GM12872 (cell line): ENCODE results near the gene AHNAK.

ENCODE experiments used
- TF ChIP-seq, protein P1 (sequence below): IDR thresholded peaks from 3 replicates; pipeline ENCODE4 v1.5.1; 2011; ENCODE audit warnings: low read depth, mild to moderate bottlenecking, low read length, moderate library complexity; ENCODE audit not compliant: insufficient read depth

AHNAK gene

DNA sequence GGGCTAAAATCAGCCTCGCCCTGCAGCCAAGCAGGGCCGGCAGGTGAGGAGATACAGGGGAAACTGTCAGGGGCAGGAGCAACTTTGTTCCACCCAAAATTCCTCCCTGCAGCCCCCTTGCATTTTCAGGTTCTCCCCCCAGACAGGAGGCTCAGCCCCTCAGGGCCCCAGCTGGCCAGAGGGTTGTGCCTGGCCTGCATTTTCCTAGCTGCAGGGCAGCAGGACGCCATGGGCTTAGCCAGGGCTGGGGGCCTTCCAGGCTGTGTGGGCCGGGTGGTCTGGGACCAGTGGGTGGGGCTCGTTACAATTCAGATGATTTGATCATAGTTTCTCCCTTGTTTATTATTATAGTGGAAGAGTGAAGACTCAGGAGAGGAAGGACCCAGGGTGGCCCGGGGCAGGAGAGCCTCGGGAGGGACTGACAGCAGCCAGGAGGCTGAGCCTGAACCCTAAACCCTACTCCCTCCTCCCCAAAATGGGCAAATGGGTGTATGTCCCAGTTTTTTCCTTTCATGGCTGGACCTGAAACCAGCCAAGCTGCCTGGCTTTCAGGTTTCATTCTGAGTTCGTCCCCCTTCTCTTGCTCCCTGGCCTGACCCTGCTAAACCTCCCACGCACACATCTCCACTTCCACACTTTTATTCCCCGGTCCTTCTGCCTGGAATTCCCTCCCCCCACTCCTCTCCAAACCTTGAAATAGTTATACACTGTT is 40.0 kb downstream of the AHNAK start:
- TF ChIP-seq, protein P1, sequence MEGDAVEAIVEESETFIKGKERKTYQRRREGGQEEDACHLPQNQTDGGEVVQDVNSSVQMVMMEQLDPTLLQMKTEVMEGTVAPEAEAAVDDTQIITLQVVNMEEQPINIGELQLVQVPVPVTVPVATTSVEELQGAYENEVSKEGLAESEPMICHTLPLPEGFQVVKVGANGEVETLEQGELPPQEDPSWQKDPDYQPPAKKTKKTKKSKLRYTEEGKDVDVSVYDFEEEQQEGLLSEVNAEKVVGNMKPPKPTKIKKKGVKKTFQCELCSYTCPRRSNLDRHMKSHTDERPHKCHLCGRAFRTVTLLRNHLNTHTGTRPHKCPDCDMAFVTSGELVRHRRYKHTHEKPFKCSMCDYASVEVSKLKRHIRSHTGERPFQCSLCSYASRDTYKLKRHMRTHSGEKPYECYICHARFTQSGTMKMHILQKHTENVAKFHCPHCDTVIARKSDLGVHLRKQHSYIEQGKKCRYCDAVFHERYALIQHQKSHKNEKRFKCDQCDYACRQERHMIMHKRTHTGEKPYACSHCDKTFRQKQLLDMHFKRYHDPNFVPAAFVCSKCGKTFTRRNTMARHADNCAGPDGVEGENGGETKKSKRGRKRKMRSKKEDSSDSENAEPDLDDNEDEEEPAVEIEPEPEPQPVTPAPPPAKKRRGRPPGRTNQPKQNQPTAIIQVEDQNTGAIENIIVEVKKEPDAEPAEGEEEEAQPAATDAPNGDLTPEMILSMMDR: no peak

DNA sequence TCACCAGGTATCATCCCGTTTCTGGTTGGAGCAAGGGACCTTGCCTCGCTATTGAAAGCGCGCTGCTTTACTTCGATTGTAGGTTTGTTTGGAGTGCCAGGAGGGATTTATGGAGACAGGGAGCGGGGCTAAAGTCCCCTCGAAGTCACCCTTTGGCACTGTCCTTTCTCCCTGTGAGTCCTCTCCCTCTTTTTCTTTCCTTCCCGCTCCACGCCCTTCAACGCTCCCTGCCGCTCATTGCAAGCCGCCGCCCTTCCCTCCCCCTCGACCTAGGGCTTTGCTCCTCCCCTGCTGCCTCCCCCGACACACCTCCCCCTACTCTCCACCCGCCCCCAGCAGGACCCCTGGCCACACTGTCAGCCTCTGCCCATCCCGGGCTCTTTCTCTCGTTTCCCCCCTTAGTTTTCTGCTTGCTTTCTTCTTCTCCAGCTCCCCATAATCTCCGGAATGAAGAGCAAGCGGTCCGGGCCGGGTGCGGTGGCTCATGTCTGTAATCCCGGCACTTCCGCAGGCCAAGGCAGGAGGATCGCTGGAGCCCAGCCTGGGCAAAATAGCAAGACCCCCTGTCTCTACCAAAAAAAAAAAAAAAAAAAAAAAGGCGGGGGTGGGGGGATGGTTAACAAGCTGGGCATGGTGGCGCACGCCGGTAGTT is 41.0 kb downstream of the AHNAK start:
- TF ChIP-seq, protein P1: no peak

GRCh38 chr11:62505059-62505439 is 41.6 kb downstream of the AHNAK start:
- TF ChIP-seq, protein P1: no peak

GRCh38 chr11:62504158-62504973 is 42.2 kb downstream of the AHNAK start:
- TF ChIP-seq, protein P1: no peak

DNA sequence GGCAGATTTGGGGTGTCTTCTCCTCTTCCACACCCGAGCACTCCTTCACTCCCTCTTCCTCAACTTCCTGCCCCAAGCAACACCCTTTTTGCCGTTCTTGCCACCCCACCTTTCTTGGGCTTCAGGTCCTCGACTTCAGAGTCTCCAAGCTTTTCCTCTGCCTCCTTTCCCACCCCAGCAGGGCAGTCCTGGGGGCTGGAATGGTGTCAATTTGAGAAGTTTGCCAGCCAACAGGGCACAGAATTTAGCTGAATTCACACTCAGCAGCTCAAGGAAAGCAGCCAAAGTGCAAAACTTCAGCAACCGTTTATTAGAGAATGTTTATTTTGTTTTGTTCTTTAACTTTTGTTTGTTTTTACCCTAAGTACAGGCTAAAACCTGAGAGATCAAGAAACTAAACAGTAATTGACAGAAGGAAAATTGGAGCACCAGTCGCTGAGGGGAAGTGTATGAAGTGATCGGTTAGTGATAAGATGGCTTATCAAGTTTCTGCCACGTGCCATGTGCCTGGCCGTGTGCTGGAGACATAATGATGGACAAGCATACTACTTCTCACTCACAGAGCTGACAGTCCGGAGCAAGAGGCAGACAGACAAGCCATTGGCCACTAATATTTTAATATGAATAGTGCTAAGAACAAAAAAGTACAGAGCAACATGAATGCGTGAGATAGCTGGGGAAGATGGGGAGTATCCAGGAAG is 44.4 kb downstream of the AHNAK start:
- TF ChIP-seq, protein P1: no peak

- TF ChIP-seq, protein P1: no peak
These were observed 45.1 kb downstream of the AHNAK start for GRCh38 chr11:62501432-62501891.

DNA sequence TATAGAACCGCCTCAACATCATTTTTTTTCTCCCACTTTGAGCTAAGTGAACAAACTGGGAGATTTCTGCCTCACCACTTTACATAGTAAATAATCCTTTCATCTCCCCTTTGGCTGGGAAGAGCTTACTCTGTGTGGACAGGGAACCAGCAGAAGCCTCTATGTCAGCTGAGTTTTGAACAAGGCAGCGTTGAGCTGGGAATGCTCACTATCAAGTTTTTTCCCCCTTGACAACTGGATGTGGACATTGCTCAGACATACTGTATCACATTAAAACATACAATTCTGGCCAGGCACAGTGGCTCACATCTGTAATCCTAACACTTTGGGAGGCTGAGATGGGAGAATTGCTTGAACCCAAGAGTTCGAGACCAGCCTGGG is 46.0 kb downstream of the AHNAK start:
- TF ChIP-seq, protein P1: no peak
